Ascending aorta (tissue), 2 donors: Measurements from ENCODE around the gene C4orf50. TPM values are rescaled to one million over a fixed set of nuclear protein-coding genes. Genes with fewer than 3 reads are reported as not detected.

ENCODE experiments used
- DNase-seq, 2 donors: peaks; one replicate each; pipeline ENCODE4 v3.0.0-alpha.2; 2019; ENCODE audit warnings: low spot score in 2 of 2
- H3K27ac ChIP-seq, 2 donors: fragments of 200-600 bp; sonication (generic); one replicate each; pipeline ENCODE4 v1.5.1; 2016 to 2017; ENCODE audit warnings: mild to moderate bottlenecking in 1 of 2
- H3K27me3 ChIP-seq: fragments of 200-600 bp; sonication (generic); one replicate; pipeline ENCODE4 v1.5.1; 2017
- H3K36me3 ChIP-seq, 2 donors: fragments of 200-600 bp; sonication (generic); one replicate each; pipeline ENCODE4 v1.5.1; 2016
- H3K4me1 ChIP-seq, 2 donors: fragments of 200-600 bp; sonication (generic); one replicate each; pipeline ENCODE4 v1.5.1; 2016 to 2017; ENCODE audit warnings: mild to moderate bottlenecking in 1 of 2
- H3K4me3 ChIP-seq, 2 donors: fragments of 200-600 bp; sonication (generic); one replicate each; pipeline ENCODE4 v1.5.1; 2016 to 2017; ENCODE audit warnings: mild to moderate bottlenecking in 1 of 2
- H3K9me3 ChIP-seq, 2 donors: fragments of 200-600 bp; sonication (generic); one replicate each; pipeline ENCODE4 v1.5.1; 2016
- CTCF ChIP-seq, 3 experiments: fragments of 200-600 bp in 2 of 3; fragments of 450-650 bp in 1 of 3; sonication (generic) in 2 of 3; IDR thresholded peaks; one replicate each; pipeline ENCODE4 v1.5.1; 2016 to 2019; ENCODE audit warnings: antibody characterized with exemption in 3 of 3, mild to moderate bottlenecking in 1 of 3, moderate library complexity in 1 of 3
- intact Hi-C: fragments of 100-400 bp; cut with DNase I; formaldehyde crosslinking; loops from one replicate; pipeline ENCODE4 v1.15.1; 2023
- total RNA-seq: library from RNA; depleted of rRNA; stranded (reverse); fragments of >200 nt; gene quantifications from one replicate; pipeline ENCODE4 v1.1.0, GENCODE V29; 2016

The C4orf50 gene
- total RNA-seq, 1 donor from 2014 or later, result not detected

- peak in 1 of 2 donors; percentile 16 for DNase-seq
- H3K27me3 ChIP-seq, result no peaks in the 10 kb centered on the region
- no peak overlapping the region for H3K4me3 ChIP-seq
- intact Hi-C loops, result no loop called here
- H3K9me3 ChIP-seq, result no peaks in the 10 kb centered on the region
- no peak overlapping the region for H3K27ac ChIP-seq
- H3K36me3 ChIP-seq, result no peaks in the 10 kb centered on the region
- H3K4me1 ChIP-seq, result no peaks in the 10 kb centered on the region
- TF ChIP-seq CTCF (IDR thresholded peaks at IDR 0.05), result no peak
These were observed 102.0 kb downstream of the C4orf50 start for GRCh38 chr4:5916229-5916628.

GRCh38 chr4:5913454-5913853 is 104.8 kb downstream of the C4orf50 start:
- Histone ChIP-seq H3K4me1 (no peaks in the 10 kb centered on the region), H3K9me3 (no peaks in the 10 kb centered on the region), H3K4me3 (no peak overlapping the region), H3K27me3 (no peaks in the 10 kb centered on the region), H3K27ac (no peak overlapping the region), H3K36me3 (no peaks in the 10 kb centered on the region)
- no peak for DNase-seq
- intact Hi-C loops, result no loop called here
- no peak for TF ChIP-seq CTCF (IDR thresholded peaks at IDR 0.05)

GRCh38 chr4:5912614-5913019 is 105.6 kb downstream of the C4orf50 start:
- intact Hi-C loops, result no loop called here
- no peak for TF ChIP-seq CTCF (IDR thresholded peaks at IDR 0.05)

GRCh38 chr4:5908876-5909427 is 109.3 kb downstream of the C4orf50 start:
- no peaks in the 10 kb centered on the region for H3K27me3 ChIP-seq
- no peak overlapping the region for H3K27ac ChIP-seq
- TF ChIP-seq CTCF (IDR thresholded peaks at IDR 0.05), result no peak
- intact Hi-C loops, result no loop called here
- DNase-seq, result no peak
- no peak overlapping the region for H3K4me3 ChIP-seq
- no peaks in the 10 kb centered on the region for H3K4me1 ChIP-seq
- H3K36me3 ChIP-seq, result no peaks in the 10 kb centered on the region
- no peaks in the 10 kb centered on the region for H3K9me3 ChIP-seq

More at GRCh38 chr4:5912614-5913019, 105.6 kb downstream of the C4orf50 start:
- H3K4me1 ChIP-seq, result no peaks in the 10 kb centered on the region
- no peaks in the 10 kb centered on the region for H3K36me3 ChIP-seq
- no peaks in the 10 kb centered on the region for H3K27me3 ChIP-seq
- no peak for DNase-seq
- H3K27ac ChIP-seq, result no peak overlapping the region
- H3K9me3 ChIP-seq, result no peaks in the 10 kb centered on the region
- no peak overlapping the region for H3K4me3 ChIP-seq

GRCh38 chr4:5906191-5906590 is 112.0 kb downstream of the C4orf50 start:
- Histone ChIP-seq H3K4me3 (no peak overlapping the region), H3K9me3 (no peaks in the 10 kb centered on the region), H3K27ac (no peak overlapping the region), H3K36me3 (no peaks in the 10 kb centered on the region), H3K27me3 (no peaks in the 10 kb centered on the region), H3K4me1 (no peaks in the 10 kb centered on the region)
- TF ChIP-seq CTCF (IDR thresholded peaks at IDR 0.05), result no peak
- no peak for DNase-seq
- intact Hi-C loops, result no loop called here

GRCh38 chr4:5905714-5906113 is 112.5 kb downstream of the C4orf50 start:
- DNase-seq, result no peak
- no peaks in the 10 kb centered on the region for H3K36me3 ChIP-seq
- no peaks in the 10 kb centered on the region for H3K9me3 ChIP-seq
- H3K4me1 ChIP-seq, result no peaks in the 10 kb centered on the region
- intact Hi-C loops, result no loop called here
- TF ChIP-seq CTCF (IDR thresholded peaks at IDR 0.05), result no peak
- no peak overlapping the region for H3K27ac ChIP-seq
- no peaks in the 10 kb centered on the region for H3K27me3 ChIP-seq
- H3K4me3 ChIP-seq, result no peak overlapping the region
